Measurements from ENCODE around the gene PREP.

- TF ChIP-seq POLR2AphosphoS5 (IDR thresholded peaks at IDR 0.05) (no peak), CTCF (IDR thresholded peaks at IDR 0.05) (no peak), POLR2A (IDR thresholded peaks at IDR 0.05) (no peak)
These were observed 120.0 kb downstream of the PREP start for GRCh38 chr6:105282631-105283585.
